Measurements from ENCODE around the gene NTF4.
"Not testable (repeated sequence)": the region's sequence is repeated elsewhere in the genome, so short reads cannot be mapped to it uniquely, and the experiment has no call there.

NTF4 gene

DNA sequence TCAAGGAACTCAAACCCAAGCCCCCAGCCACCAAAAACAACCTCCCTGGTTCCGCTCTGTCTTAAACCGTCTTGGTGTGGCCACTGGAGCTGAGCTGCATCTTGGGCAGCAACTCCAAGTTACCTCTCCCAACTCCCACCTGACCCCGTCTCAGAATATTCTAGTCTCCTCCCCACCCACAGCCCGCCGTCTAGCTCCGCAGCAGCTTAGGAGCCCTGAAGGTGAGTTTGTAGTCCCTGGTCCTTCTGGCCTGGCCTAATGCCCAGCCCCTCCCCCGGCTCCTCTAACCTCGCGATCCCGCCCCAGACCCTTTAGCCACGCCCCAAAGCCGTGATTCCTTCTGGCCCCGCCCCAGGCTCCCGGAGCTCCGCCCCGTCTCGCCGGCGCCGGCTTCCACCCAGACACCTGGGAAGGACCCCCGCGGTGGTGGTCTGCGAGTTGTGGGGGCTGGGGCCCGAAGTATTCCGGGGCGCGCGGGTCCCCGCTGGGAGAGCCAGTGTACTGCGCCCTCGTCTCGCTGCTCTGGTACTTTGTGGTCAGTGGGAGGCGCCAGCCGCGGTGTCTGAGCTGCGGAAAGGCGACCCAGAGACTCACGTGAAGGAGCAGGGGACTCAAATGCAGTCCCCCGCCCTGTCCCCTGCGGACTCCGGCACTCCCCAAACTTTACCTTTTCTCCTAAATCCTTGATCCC lies 45.2 kb downstream of the NTF4 start:
- DNase-seq: peak; percentile 68

GRCh38 chr19:49018388-49019241 lies 46.0 kb downstream of the NTF4 start:
- not testable (repeated sequence) for DNase-seq

DNA sequence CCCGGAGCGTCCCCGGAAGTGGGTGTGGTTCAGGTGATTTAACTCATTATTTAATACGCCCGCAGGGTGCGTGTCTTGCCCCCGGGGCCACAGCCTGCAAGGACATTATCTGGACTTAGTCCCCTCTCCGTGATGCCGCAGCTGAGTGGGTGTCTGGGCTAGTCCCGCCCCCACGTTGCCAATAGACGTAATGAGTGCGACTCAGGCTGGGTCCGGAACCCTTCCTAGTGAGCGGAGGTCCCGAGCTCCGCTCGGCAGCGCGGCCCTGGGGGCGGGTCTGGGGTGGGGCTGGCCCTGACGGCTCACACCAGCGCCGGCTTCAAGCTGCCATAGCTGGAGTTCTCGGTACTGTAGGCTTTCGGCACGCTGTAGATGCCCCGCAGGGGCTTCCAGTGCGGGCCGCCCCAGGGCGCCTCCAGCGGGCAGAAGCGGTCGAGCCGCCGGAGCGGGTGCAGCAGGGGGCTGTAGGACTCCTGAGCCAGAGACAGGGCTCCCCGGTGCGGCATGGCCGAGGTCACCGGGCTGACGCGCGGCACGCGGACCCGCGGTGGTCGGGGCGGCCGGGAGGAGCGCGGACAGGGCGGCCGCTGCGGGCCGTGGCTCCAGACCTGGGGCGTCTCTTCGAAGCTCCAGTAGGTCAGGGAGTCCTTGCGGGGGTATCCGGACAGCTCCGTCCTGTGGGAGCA lies 46.8 kb downstream of the NTF4 start:
- peak; percentile 66 for DNase-seq

- no peak for DNase-seq
These were observed 47.5 kb downstream of the NTF4 start, which contains the start of gene LHB for GRCh38 chr19:49017041-49017665. Gene LHB, minus strand, starts transcription at chr19:49017091. Its CDS starts 10 bp downstream, at chr19:49017081.

- DNase-seq: no peak
These were observed 48.4 kb downstream of the NTF4 start for GRCh38 chr19:49016067-49016839.

DNA sequence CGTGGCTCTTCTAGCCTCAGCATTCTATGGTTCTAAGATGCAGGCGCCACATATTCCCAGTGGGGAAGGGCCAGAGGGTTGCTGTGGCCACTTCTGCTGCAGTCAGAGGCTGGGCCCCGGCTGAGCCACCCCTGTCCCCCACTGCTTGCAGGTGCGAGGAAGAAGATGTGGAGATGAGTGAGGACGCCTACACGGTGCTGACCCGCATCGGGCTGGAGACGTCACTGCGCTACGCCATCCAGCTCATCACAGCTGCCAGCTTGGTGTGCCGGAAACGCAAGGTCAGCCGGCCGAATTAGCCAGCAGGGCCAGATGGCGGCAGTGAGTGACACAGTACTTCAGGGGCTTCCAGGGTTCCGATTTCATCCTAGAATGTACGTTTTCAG lies 49.8 kb downstream of the NTF4 start:
- DNase-seq: no peak

- no peak for DNase-seq
These were observed 50.3 kb downstream of the NTF4 start for GRCh38 chr19:49014123-49014869.

DNA sequence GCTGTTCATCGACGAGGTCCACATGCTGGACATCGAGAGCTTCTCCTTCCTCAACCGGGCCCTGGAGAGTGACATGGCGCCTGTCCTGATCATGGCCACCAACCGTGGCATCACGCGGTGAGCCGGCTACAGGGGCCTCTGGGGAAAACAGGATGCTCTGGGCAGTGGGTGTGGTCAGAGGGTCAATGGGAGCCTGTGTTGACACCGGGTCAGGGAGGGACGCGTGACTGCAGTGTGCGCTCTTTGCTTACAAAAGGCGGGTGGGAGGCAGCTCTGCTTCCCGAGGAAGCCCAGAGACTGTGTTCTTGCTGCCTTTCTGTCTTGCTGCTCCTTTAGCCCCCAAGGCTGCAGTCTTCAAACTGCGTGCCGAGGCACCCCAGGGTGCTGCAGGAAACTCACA lies 53.4 kb downstream of the NTF4 start:
- no peak for DNase-seq
